NCI-H510A (cell line): Measurements from ENCODE around the gene PNLIPRP2.

Experiments used
- DNase-seq: peaks from one replicate; lab custom pipeline; 2025; lab: John Stamatoyannopoulos, UW

Gene PNLIPRP2

DNA sequence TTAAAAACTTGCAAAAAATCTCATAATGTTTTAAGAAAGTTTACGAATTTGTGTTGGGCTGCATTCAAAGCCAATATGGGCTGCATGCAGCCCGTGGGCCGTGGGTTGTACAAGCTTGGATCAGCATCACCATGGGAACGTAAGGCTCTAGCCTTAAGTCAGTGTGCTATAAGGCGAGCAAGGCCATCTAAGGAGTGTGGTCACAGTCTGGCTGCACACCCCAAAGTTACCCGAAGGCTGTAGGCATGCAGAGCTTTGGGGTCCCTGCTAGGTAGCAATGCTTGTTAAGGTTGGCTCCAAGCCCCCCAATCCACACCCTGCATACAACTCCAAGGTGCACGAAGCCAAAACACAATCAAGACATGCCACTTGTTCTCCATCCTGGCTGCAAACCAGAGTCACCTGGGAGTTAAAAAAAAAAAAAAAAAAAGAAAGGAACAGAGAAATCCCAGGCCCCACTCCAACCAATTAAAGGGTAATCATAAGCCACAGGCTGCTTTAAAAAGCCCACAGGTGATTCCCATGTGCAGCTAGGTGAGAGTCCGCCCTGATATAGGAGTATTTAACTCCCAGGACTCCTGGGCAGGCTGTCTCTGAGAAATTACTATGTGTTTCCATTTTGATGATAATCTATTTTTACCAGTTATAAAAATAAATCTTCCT, 8.5 kb upstream of the PNLIPRP2 start:
- DNase-seq, result no peak

DNA sequence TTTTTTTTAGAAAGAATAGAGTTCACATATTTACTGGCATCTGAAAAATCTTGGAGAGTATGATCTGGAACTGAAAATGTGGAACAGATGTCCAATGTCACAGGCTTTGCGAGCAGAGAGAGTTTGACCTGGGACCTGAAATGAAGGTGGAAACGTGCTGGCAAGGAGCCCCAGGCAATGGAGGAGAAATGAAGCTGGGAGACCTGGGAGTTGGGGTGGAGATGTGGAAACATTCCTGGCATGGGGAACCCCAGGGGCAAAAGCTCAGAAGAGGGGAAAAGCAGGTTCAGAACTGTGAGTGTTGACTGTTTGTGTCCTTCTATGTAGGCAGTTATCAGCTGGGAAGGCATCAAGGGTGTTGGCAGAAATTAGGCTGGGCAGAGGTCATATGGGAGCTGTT, 7.3 kb upstream of the PNLIPRP2 start:
- no peak for DNase-seq

DNA sequence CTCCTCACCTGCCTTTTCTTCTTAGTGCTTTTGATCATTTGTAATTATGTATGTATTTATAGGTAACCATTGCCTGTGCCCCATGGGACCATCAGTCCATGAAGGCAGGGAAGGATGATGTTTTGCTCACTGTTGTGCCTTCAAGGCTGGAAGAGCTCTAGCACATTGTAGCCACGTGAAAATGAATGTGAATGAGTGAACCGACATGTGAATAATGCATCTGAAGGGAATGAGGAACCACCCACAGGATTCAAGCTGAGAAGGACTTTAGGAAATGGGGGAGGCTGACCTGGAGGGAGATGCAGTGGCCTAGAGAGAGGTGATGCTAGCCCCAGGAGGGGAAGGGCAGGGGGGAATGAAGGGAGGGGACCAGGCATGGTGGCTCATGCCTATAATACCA, 6.0 kb upstream of the PNLIPRP2 start:
- DNase-seq, result no peak

DNA sequence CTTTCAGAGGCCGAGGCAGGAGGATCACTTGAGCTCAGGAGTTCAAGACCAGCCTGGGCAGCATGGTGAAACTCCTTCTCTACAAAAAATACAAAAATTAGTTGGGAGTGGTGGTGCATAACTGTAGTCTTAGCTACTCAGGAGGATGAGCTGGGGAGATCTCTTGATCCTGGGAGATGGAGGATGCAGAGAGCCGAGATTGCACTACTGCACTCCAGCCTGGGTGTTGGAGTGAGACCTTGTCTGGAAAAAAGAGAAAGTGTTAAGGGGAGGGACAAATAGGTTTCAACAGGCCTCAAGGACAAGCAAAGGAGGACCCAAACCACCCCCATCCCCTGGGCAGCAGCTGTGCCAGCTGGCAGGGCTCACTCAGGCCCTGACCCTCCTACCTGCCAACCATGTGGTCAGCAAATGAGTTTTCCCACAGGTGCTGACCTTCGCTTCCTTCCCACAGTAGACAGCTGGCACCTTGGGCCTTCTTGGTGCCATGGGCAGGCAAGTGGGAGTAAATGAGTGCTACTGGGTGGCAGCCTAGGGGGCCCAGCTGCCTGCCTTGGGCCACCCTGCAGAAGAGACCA, 5.5 kb upstream of the PNLIPRP2 start:
- no peak for DNase-seq

DNA sequence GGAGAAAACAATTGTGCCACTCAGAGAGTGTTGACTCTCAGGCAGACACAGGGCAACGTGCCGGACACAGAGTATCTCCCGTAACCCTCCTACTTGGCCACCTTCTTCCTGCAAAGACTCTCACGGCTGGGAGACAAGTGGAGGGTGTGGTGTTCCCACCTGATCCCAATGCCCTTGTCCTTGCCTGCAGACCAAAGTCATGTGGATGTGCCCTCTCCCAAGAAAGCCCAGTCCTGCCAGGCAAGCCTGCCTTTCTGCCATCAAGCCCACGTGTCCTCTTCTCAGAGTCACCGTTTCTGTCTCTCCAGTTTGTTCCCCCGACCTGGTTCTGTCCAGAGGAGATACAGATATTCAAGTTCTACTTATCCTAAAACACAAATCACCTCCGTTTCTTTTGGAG, 723 bp downstream of the PNLIPRP2 start:
- DNase-seq, result no peak

DNA sequence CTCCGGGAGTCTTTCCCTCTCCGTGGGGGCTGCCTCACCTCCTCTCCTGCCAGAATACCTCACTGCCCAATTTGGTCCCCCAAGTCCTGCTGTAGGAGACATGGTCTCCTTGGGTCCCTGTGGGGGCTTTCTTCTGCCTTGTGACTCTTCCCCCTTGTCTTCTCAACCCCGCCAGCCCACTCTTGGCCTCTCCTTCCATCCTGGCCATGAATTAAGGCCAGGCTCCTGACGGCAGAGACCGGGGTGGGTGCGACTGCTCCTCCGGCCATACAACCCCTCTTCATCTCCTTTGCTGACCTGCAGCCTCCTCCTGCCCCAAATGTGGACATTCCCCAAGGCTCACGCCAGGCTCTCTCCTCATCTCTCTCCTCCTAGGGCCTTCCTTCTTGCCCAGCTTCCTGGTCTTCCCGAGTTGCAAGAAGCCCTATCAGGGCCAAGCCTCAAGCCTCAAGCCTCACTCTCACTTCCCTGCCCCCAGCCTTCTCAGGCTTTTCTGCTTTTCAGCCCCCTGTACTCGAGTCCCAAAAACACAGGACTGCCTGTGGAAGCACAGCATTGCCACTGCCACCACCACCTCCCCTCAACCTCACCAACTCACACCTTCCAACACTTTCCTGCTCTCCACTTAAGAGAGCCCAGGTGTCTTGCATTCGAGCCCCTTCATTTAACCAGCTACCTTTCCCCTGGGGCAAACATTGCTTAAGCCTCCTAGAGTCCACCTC, 1.3 kb downstream of the PNLIPRP2 start:
- DNase-seq, result no peak

DNA sequence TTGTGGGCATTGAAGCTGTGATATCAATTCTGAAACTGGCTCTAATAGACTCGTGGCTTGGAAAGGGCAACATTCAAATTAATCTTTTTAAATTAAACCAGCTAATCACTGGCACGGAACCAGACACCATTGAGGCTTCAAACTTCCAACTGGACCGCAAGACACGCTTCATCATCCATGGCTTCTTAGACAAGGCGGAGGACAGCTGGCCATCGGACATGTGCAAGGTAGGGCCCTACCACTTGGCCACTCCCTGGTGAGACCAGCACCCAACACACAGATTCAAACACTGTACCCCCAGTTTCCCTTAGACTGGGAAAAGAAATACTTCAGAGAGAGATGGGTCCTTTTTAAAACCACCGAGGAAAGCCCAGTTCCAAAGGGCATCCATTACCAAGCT, 5.1 kb downstream of the PNLIPRP2 start:
- DNase-seq, result no peak

DNA sequence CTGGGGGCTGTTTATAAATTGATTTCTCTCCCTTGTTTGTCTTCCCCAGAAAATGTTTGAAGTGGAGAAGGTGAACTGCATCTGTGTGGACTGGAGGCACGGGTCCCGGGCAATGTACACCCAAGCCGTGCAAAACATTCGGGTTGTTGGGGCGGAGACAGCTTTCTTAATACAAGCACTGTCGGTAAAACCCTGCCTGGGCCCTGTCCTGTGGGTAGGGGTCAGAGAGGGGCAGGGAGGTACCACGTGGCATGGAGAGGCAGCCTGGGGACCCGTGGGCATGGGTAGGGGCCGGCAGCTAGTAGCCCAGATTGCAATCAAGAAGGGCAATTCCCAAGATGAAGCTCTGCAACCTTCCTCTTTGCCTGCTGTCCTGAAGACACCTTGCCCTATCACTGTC, 6.1 kb downstream of the PNLIPRP2 start:
- DNase-seq, result no peak

DNA sequence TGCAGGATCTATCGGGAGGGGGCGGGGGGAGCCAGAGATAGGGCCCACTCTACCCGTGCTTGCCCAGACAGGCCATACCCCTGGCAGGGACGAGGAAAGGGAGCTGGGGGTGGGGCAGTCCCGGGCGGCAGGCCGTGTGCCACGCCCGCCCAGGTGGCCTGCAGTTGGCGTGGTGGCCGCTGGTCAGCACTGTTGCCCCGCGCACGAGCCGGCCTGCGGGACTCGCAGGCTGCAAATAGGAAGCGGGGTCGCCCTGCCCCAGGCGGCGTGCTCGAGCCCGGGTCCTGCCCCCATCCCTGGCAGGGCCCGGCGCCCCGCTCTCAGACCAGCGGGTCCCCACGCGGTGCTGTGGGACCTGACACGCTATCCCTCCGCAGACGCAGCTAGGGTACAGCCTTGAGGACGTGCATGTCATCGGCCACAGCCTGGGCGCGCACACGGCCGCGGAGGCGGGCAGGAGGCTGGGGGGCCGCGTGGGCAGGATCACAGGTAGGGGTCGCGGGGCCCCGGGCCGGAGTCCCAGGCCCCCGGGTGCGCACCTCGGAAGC, 6.7 kb downstream of the PNLIPRP2 start:
- DNase-seq, result no peak

DNA sequence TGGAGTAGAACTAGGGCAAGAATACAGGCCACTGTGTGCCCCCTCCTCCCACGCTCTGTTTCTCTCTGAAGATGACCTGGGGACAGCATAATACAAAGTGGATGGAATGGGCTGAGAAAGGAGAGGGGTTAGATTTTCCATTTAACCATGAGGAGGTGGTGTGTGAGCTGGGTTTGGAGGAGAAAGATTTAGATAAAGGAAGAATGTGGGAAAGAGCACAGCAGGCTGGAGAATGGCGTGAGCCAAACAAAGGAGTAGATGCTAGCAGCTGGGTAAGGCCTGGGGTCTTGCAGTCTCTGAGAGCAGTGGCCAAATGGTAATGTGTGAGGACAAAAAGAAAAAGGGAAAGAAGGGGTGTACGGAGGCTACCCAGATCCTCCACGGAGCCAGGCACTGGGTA, 8.6 kb downstream of the PNLIPRP2 start:
- DNase-seq, result no peak

DNA sequence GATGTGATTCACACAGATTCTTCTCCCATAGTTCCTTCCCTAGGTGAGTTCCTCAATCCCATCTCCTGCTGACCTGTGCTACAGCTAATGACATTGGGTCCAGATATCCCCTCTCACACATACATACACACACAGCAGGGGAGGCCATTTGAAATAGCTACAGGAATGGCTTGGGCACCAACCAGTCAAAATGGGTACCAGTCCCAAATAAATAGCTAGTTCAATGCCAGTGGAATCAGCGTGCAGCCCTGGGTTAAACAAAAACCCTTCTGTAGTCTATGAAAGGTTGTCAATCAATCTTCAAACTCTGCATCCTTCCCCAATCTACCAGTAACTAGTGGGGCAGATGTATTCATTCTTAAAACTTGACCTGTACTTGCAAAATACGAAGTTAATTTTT, 9.3 kb downstream of the PNLIPRP2 start:
- DNase-seq, result no peak

DNA sequence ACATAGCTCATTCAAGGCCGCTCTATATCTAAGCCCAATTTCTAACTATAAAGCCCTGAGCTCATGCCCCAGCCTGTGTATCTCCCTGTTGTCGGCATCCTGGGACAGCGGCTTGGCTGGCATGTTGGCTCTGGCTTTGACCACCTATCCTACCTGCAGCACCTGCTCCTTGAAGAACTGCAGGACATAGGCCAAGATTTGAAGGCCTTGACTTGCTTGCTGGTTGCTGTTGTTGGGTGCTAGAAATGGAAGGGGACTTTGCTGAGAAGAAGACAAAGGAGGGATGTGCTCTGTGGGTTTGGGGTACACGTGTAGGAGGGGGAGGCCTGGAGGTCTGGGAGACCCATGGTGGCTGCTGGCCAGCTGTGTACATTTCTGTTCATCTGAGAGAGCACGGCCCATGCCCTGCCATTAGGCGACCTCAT, 11.1 kb downstream of the PNLIPRP2 start:
- no peak for DNase-seq

DNA sequence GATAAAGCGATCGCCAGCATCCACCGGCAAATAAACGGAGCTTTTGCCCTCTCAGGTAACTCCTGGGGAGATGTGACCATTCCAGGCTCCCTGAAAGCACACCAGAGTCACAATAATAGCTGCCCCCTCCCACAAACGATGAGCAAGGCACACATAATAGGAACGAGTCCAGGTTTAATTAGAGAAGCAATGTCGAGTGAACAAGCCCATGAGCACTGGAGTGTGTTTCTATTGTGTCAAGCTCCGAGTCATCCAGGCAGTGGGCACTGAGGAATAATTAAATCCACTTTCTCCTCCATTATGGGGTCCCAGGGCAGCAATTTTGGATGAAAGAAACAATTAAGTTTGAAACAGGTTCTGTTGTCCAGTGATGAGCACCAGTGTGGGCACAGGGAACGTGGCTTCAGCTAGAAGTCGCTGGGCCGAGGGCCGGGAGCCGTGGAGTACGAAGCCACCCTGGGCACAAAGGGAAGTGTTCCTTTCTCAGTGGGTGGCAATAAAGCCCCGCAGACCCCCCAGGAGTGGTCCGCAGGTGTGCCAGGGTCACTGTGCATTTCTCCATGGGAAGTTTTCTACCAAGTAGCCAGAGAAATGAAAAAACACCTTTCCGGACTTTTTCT, 12.0 kb downstream of the PNLIPRP2 start:
- DNase-seq, result no peak

DNA sequence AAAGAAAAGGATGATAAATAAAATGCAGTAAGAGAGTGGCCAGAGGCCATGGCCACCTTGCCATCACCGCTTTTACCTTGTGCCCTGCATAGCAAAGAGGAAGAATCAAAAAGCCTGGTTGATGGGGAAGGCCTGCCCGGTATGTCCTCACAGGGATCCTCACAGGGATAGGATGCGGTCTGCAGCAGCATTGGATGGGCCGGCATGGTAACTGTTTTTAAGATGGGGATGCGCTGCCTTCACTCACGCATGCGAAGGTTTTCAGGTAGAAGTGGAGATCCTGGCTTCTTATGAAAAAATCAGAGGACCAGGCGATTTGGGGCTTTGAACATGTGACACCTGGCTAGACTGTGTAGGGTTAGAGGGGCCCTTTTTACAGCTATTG, 12.5 kb downstream of the PNLIPRP2 start:
- DNase-seq, result no peak

DNA sequence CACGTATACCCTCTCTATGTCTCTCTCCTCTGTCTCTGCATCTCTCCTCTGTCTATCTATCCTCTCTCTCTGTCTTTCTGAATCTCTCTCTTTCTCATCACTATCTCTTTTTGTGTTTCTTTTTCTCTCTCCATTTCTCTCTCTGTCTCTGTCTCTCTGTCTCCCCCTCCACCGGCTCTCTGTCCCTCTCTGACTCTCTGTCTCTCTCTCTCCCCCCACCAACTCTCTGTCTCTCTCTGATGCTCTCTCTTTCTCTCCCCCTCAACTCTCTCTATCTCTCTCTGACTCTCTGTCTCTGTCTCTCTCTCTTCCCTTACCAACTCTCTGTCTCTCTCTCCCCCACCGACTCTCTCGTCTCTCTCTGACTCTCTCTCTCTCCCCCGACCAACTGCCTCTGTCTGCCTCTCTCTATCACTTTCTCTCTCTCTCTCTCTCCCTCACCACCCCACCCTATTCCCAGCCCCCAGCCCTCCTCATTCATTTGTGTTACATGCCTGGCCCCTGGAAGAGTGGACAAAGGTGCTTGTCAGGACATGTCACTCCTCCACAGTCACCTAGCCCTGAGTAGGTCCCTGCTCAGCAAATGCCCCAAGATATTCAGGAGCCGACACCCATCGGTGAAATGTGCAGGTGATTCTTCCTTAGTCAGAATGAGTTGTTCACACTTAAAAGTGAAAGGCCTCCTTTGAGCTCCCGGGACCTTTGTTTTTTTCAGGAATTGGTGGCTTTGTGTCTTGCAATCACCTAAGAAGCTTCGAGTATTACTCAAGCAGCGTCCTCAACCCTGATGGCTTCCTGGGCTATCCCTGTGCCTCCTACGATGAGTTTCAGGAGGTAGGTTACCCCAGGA, 13.6 kb downstream of the PNLIPRP2 start:
- DNase-seq, result no peak

DNA sequence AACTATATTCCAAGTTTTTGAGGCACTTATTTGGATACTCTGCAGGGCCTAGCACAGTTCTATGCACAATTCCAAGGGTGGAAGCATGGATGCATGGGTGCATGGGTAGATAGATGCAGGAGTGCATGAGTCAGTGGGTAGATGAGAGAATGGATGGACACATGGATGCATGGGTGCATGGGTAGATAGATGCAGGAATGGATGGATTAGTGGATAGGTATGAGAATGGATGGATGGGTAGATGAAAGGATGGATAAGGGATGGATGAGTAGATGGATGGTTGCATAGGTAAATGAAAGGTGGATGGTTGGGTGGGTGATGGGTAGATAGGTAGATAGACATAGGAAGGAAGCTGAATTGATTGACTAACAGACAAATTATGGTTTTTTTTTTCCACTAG, 15.6 kb downstream of the PNLIPRP2 start:
- DNase-seq, result no peak

DNA sequence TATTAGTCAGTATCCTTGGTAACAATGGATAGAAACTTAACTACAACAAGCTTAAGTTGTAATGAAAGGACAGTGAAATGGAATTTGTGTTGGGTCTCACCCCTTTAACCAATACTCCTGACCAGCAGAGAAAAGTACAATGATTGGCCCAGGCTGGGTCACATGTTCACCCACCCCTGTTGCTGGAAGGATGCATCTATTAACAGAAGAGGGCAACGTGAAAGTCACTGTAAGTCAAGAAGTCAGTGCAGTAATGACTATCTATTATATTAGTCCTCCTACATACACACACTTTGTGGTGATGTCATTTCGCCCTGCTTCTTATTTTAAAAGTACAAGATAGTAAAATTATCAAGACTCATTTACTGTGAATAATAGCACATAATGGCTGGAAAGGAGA, 16.2 kb downstream of the PNLIPRP2 start:
- no peak for DNase-seq

DNA sequence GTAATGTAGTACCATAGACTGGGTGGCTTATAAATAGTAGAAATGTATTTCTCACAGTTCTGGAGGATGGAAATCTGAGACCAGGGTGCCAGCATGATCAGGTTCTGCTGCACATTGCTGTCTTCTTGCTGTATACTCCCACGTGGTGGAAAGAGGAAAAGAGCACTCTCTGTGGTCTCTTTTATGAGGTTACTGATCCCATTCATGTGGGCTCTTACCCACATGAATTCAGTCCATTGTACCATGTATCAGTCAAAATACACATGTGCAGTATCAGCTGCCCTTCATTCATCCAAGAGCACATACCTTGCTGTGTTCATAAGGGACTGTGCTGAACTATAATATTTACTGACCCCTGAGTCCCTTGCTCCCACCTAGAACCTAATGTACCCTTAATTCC, 17.1 kb downstream of the PNLIPRP2 start:
- no peak for DNase-seq

DNA sequence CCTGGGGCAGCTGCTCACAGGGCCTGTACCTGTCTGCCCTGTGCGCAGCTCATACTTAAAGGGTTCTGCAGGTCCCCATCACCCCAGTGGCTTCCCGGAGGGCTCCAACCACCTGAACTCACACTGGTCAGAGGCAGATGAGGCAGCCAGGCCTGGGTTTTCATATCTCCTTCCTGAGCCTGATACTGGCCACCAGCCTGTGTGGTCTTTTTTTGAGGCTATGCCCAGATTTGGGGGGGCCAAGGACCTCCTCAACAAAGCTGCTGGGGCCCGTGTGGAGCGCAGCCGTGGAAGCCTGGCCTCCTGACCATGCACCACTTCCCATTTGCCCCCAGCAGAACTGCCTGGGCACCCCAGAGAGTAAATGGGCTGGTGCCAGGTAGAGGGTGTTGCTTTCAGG, 25.7 kb downstream of the PNLIPRP2 start:
- no peak for DNase-seq

DNA sequence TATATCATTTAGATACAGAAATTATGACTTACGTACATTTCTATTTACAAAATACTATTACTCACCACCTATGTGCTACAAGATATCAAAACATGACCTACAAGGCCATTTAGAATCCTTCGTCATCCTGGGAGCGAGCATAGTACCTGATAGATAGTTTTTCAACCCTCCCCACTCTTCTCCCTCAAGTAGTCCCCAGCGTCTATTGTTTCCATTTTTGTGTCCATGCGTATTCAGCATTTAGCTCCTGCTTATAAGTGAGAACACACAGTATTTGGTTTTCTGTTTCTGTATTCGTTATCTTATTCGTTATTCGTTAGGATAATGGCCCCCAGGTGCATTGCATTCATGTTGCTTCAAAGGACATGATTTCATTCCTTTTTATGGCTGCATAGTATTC, 28.1 kb downstream of the PNLIPRP2 start:
- no peak for DNase-seq

DNA sequence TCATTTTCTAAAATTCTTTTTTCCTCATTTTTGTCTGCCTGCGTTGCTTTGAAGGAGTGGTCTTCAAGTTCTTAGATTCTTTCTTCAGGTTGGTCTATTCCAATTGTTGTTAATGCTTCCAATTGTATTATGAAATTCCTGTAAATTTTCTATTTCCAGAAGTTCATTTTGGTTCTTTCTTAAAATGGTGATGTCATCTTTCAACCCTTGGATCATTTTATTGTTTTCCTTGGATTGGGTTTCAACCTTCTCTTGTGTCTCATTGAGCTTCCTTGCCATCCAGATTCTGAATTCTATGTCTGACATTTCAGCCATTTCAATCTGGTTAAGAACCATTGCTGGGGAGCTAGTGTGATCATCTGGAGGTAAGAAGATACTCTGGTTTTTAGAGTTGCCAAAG, 33.1 kb downstream of the PNLIPRP2 start:
- DNase-seq, result no peak

DNA sequence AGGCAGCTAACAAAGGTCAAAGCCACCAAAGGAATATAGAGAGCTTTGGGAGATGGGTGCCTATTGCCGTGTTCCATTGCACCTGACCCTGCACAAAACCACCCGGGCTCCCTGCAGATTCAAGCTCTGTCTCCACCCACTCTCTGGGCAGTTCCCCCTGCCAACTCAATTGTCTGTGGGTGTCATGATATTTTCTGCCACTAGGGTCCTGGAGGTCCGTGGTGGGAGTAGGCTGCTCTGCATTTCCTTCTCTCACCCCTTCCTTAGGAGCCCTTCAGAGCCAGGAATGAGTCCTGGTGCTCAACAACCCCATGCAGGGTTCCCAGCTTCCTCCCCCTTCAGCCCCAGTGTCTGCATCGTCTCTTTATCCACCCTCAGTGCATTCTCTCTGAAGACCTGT, 34.1 kb downstream of the PNLIPRP2 start:
- no peak for DNase-seq
